Mucosa of rectum (tissue), 2 donors: ENCODE measurements around the gene GEN1.

Experiments used
- H3K27ac ChIP-seq, 2 donors: one replicate each; pipeline ENCODE4 v1.7.0; 2013; ENCODE audit warnings: inconsistent platforms in 2 of 2, low read depth in 2 of 2, low read length in 2 of 2
- H3K27me3 ChIP-seq, 2 donors: one replicate each; pipeline ENCODE4 v1.7.0; 2013; ENCODE audit warnings: low read length in 2 of 2; ENCODE audit not compliant: control insufficient read depth in 2 of 2, insufficient read depth in 2 of 2
- H3K36me3 ChIP-seq, 2 donors: one replicate each; pipeline ENCODE4 v1.7.0; 2013; ENCODE audit warnings: low read length in 2 of 2; ENCODE audit not compliant: control insufficient read depth in 2 of 2, insufficient read depth in 2 of 2
- H3K4me1 ChIP-seq, 2 donors: one replicate each; pipeline ENCODE4 v1.7.0; 2013; ENCODE audit warnings: low read length in 2 of 2, mild to moderate bottlenecking in 1 of 2; ENCODE audit not compliant: control insufficient read depth in 2 of 2, insufficient read depth in 2 of 2
- H3K4me3 ChIP-seq, 2 donors: one replicate each; pipeline ENCODE4 v1.7.0; 2013; ENCODE audit warnings: low read length in 2 of 2
- H3K9ac ChIP-seq, 2 donors: one replicate each; pipeline ENCODE4 v1.7.0; 2013; ENCODE audit warnings: low read length in 2 of 2, low read depth in 1 of 2, mild to moderate bottlenecking in 1 of 2
- H3K9me3 ChIP-seq, 2 donors: one replicate each; pipeline ENCODE4 v1.7.0; 2013; ENCODE audit warnings: low read length in 2 of 2; ENCODE audit not compliant: control insufficient read depth in 2 of 2
- donor health status: healthy.
- donor health status: Normal muscosa, but diverticular disease.

Gene GEN1

DNA sequence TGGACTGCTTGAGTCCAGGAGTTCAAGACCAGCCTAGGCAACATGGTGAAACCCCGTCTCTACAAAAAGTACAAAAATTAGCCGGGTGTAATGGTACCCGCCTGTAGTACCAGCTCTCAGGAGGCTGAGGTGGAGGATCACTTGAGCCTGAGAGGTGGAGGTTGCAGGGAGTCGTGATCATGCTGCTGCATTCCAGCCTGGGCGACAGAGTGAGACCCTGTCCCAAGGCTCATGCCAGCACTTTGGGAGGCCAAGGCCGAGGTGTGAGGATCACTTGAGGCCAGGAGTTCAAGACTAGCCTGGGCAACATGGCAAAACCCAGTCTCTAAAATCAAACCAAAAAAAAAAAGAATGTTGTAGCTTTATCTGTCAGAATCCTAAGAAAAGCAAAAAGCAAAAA, 25.7 kb upstream of the GEN1 start:
- no peaks in the 10 kb centered on the region for H3K27me3 ChIP-seq
- H3K27ac ChIP-seq: no peak overlapping the region
- H3K4me3 ChIP-seq: no peak overlapping the region
- H3K9ac ChIP-seq: no peak overlapping the region
- H3K4me1 ChIP-seq: no peaks in the 10 kb centered on the region
- peaks cover 13 to 30% of the 10 kb centered on the region in 2 donors for H3K36me3 ChIP-seq
- no peaks in the 10 kb centered on the region for H3K9me3 ChIP-seq

DNA sequence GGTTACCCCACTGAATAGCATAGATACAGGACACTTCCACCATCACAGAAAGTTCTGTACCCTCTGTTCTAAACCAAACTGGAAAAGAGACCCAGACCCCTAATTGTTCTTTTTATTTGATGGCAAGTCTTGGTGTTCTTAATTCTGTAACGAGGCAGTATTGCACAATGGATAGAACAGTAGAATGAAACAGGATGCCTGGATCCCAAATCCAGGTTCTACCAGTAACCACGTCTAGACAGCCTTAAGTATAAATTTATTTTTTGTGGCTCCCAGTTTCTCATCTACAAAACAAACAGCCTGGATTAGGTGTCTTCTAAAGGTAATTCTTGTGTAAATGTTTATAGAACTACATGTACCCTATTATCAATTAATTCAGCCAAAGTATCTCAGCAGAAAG, 24.1 kb upstream of the GEN1 start:
- peaks cover 10 to 29% of the 10 kb centered on the region in 2 donors for H3K36me3 ChIP-seq
- no peaks in the 10 kb centered on the region for H3K27me3 ChIP-seq
- no peaks in the 10 kb centered on the region for H3K4me1 ChIP-seq
- H3K9me3 ChIP-seq: no peaks in the 10 kb centered on the region
- H3K9ac ChIP-seq: no peak overlapping the region
- H3K4me3 ChIP-seq: no peak overlapping the region
- no peak overlapping the region for H3K27ac ChIP-seq

DNA sequence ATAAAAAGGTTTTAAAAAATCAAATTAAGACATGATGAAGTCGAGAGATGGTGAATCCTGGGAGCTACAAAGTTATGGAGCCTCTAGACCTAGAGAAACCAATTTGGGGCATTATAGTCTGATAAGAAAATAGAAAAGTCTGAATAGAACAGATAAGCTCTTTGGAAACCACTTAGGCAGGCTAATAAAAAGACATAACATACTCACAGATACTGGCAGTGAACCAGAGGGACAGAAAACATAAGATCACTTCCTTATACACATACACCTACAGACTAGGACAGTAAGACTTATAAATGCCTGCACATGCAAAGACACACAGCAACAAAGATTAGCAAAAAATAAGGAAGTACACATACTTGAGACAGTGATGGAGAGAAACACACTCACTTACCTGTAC, 20.3 kb upstream of the GEN1 start:
- Histone ChIP-seq H3K27ac (no peak overlapping the region), H3K36me3 (peaks cover 34 to 40% of the 10 kb centered on the region in 2 donors), H3K4me1 (no peaks in the 10 kb centered on the region), H3K9ac (peak overlapping the region in 1 of 2 donors; percentile 19), H3K4me3 (no peak overlapping the region), H3K27me3 (no peaks in the 10 kb centered on the region), H3K9me3 (no peaks in the 10 kb centered on the region)

DNA sequence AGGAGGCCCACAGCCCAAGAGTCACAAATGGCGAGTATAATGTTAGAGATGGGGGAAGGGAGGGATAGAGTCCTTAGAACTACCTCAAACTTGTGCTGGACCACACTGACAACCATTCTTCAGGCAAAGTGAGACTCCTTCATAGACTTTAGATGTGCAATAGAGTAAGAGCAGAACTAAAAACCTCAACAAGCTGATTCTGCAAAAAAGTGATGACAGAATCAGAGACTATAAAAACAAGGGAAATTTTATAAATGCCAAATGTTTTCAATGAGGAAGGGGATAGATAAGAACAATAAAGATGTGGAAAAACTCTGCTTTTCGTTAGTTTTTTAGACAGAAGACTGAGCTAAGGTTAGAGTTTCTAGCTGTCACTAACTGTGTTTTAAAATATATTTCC, 18.1 kb upstream of the GEN1 start:
- Histone ChIP-seq H3K27me3 (no peaks in the 10 kb centered on the region), H3K36me3 (peaks cover 35 to 48% of the 10 kb centered on the region in 2 donors), H3K4me1 (no peaks in the 10 kb centered on the region), H3K27ac (no peak overlapping the region), H3K4me3 (no peak overlapping the region), H3K9me3 (no peaks in the 10 kb centered on the region), H3K9ac (no peak overlapping the region)

DNA sequence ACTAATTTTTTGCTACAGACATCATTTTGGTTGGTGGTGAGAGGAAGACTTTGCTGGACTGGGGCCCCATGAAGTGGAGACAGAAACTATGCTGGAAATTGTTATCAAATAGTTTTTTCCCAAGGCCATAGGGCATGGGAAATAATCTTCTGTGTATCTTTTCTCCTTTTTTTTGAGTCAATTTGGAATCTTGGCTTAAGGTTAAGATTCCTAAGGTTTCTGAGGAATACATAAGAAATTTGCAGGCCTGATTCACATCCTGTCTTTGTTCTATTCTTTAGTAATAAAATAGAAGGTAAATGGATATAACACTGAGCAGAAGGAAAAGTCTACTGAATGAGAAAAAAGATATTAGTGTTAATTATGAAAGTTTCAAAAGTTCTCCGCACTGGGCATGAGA, 16.9 kb upstream of the GEN1 start:
- H3K27ac ChIP-seq: no peak overlapping the region

DNA sequence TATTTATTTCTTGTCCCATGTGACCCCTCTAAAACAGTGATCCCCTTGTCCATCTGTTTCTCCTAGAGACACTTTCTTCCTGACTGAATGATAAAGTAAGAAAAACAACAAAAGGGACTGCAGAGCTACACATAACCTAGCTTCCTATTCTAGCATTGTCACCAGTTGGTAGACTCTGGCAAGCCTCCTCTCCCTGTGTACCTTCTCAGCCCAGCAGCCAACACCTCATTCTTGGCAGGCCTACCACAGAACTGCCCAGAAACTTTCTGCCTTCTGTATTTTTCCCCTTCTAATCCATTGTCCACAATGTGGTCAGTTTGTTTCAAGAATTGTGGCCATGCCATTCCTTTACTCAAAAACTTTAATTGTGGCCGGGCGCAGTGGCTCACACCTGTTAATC, 13.7 kb upstream of the GEN1 start:
- H3K4me3 ChIP-seq: no peak overlapping the region
- H3K9me3 ChIP-seq: no peaks in the 10 kb centered on the region
- H3K27me3 ChIP-seq: no peaks in the 10 kb centered on the region
- H3K9ac ChIP-seq: no peak overlapping the region
- H3K27ac ChIP-seq: no peak overlapping the region
- H3K36me3 ChIP-seq: peaks cover 31 to 46% of the 10 kb centered on the region in 2 donors
- H3K4me1 ChIP-seq: no peaks in the 10 kb centered on the region

More for the DNA sequence above, 16.9 kb upstream of the GEN1 start:
- H3K4me3 ChIP-seq: no peak overlapping the region
- no peaks in the 10 kb centered on the region for H3K4me1 ChIP-seq
- no peaks in the 10 kb centered on the region for H3K9me3 ChIP-seq
- H3K9ac ChIP-seq: no peak overlapping the region
- H3K27me3 ChIP-seq: no peaks in the 10 kb centered on the region
- H3K36me3 ChIP-seq: peaks cover 26 to 46% of the 10 kb centered on the region in 2 donors

DNA sequence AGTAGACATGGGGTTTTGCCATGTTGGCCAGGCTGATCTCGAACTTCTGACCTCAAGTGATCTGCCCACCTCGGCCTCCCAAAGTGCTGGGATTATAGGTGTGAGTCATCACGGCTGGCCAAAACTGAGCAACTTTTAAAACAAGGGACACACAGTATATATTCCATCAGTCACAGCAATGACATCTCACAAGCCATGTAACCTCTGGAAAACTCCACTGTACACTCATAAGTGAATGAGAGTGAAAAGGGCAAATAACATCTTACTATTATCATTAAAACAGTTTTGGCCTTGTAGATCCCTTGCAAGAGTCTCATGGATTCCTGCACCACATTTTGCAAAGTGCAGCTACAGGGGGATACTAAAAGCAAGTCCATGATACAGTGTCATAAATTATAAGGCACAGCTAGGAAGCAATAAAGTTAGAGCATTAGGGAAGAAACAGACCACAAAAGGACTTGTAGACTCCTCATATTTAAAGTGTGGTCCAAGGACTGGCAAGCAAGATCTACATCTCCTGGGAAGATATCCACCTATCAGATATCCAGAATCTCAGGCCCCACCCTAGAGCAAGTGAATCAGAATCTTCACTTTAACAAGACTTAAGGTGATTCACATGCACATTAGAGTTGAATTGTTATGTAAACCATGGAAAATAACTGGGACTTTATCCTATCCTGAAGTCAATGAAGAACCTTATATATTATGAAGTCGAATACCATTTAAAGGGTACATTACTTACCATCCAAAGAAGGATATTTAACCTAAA, 6.1 kb upstream of the GEN1 start:
- H3K27me3 ChIP-seq: no peaks in the 10 kb centered on the region
- peaks cover 0 to 4% of the 10 kb centered on the region in 2 donors for H3K4me1 ChIP-seq
- H3K27ac ChIP-seq: no peak overlapping the region
- H3K36me3 ChIP-seq: peaks cover 5 to 9% of the 10 kb centered on the region in 2 donors
- no peaks in the 10 kb centered on the region for H3K9me3 ChIP-seq
- no peak overlapping the region for H3K9ac ChIP-seq
- no peak overlapping the region for H3K4me3 ChIP-seq

DNA sequence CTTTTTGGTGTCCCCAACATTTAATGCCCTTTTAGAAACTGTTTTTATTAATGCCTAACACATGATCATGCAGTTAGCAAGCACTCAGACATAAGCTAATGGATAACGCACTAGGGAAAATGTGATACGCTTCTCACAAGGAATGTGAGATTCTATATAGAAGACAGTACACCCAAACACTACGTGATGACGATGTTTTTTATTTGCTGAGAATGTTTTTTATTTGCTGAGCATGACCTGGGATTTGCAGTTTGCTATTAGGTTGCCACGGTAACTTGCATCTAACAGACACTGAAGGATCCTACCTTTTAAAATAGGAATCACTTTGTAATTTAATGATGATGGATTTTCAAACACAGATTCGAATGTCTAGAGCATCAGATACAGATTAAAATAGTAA, 5.2 kb upstream of the GEN1 start:
- Histone ChIP-seq H3K9me3 (no peaks in the 10 kb centered on the region), H3K36me3 (peaks cover 4 to 9% of the 10 kb centered on the region in 2 donors), H3K4me1 (peaks cover 0 to 4% of the 10 kb centered on the region in 2 donors), H3K4me3 (no peak overlapping the region), H3K9ac (no peak overlapping the region), H3K27me3 (no peaks in the 10 kb centered on the region), H3K27ac (no peak overlapping the region)

DNA sequence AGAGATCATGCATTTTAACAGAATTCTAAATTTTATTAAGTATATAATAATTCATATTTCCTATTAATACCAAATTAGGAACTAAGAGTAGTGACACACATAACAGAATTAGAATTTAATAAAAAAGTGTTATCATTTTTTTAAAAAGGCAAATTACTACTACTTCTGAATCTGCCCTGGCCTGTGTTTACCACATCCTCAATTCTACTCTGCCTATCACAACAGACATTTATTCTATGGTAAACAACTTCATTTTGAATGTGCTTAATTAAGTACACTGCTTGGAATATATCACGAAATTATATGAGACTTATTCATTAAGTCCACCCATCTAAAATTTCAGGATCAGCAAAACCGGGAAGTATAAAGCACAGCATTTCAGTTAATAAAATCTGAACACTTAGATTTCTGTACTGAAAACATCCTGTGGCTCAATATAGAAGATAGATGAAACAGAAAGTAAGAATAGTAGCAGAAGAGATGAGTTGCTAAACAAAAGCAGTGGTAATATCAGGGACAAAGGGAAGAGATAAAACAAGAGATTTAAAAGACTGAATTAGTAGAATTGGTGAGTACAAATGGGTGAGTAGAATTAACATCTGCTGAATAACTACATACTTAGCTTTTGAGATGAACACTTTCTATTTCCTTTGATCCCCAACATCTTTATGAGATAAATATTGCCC, 4.0 kb upstream of the GEN1 start:
- peaks cover 0 to under 1% of the 10 kb centered on the region in 2 donors for H3K36me3 ChIP-seq
- H3K27ac ChIP-seq: no peak overlapping the region
- H3K9ac ChIP-seq: no peak overlapping the region
- no peak overlapping the region for H3K4me3 ChIP-seq
- H3K9me3 ChIP-seq: no peaks in the 10 kb centered on the region
- peaks cover 8 to 11% of the 10 kb centered on the region in 2 donors for H3K4me1 ChIP-seq
- no peaks in the 10 kb centered on the region for H3K27me3 ChIP-seq

DNA sequence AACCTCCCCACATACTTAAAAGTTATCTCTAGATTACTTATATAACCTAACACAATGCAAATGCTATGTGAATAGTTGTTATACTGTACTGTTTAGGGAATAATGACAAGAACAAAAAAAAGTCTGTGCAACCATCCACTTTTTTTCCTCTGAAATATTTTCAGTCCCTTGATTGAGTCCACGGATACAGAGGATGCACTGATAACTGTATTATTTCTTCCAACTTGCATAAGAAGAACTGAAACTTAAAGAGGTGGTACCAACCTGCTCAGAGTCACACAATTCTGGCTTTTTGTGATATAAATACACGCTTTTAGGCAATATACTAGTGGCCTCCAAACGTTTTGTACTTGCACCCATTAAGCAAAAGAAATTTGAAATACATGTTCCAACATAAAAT, 1.7 kb upstream of the GEN1 start:
- H3K4me3 ChIP-seq: peak overlapping the region in 1 of 2 donors; percentile 88
- peaks cover 12 to 13% of the 10 kb centered on the region in 2 donors for H3K4me1 ChIP-seq
- H3K27me3 ChIP-seq: no peaks in the 10 kb centered on the region
- H3K9me3 ChIP-seq: no peaks in the 10 kb centered on the region
- H3K36me3 ChIP-seq: no peaks in the 10 kb centered on the region
- H3K9ac ChIP-seq: no peak overlapping the region
- H3K27ac ChIP-seq: no peak overlapping the region
